SJSA1 (cell line): ENCODE results near the gene DAGLA. TPM values are rescaled to one million over a fixed set of nuclear protein-coding genes. Genes with fewer than 3 reads are reported as not detected.

Source experiments
- DNase-seq, 2 experiments: peaks; one replicate each; pipeline ENCODE4 v3.0.0-alpha.2; 2015 to 2020; ENCODE audit warnings: low spot score in 2 of 2, low read depth in 1 of 2
- H3K27ac ChIP-seq: fragments of 250-450 bp; sonication (Bioruptor Pico); 2 replicates; pipeline ENCODE4 v1.5.1; 2020; ENCODE audit warnings: mild to moderate bottlenecking, moderate library complexity
- H3K27me3 ChIP-seq: fragments of 250-450 bp; sonication (Bioruptor Pico); replicated peaks from 2 replicates; pipeline ENCODE4 v1.5.1; 2020; ENCODE audit warnings: mild to moderate bottlenecking, moderate library complexity
- H3K36me3 ChIP-seq: fragments of 250-450 bp; sonication (Bioruptor Pico); 2 replicates; pipeline ENCODE4 v1.5.1; 2020; ENCODE audit warnings: mild to moderate bottlenecking
- H3K4me1 ChIP-seq: fragments of 250-450 bp; sonication (Bioruptor Pico); replicated peaks from 2 replicates; pipeline ENCODE4 v1.6.1; 2021; ENCODE audit warnings: mild to moderate bottlenecking
- H3K4me3 ChIP-seq: fragments of 250-450 bp; sonication (Bioruptor Pico); 2 replicates; pipeline ENCODE4 v1.5.1; 2020; ENCODE audit warnings: mild to moderate bottlenecking
- H3K9me3 ChIP-seq: fragments of 250-450 bp; sonication (Bioruptor Pico); replicated peaks from 2 replicates; pipeline ENCODE4 v1.5.1; 2020; ENCODE audit warnings: mild to moderate bottlenecking
- total RNA-seq: library from RNA; depleted of rRNA; stranded (reverse); fragments of >200 nt; shearing (Covaris generic); gene quantifications from 2 replicates; pipeline ENCODE4 v1.2.3, GENCODE V29; 2014

DAGLA gene
- total RNA-seq, 1 experiment from 2014 or later: 2.6 TPM

DNA sequence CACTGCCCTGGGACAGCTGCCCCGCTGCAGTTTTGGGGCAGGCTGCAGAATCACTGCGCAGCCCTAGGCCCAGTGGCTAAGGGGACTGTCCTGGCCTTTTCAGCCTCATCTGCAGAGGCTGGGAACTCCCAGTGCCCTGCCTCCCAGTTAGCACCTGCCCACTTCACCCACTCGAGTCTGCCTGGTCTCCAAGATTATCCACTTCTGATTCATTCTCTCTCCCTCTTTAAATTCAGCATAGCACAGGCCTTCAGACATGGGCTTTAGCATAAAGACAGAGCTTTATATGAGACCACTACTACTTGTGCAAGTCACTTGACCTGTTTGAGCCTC, 8.9 kb downstream of the DAGLA start:
- Histone ChIP-seq H3K4me3 (no peak overlapping the region), H3K36me3 (no peaks in the 10 kb centered on the region), H3K27ac (no peak overlapping the region), H3K27me3 (0 out of 2 replicates have a peak, but pooled peaks cover 9% of the 10 kb centered on the region), H3K9me3 (no peaks in the 10 kb centered on the region), H3K4me1 (peaks cover 8% of the 10 kb centered on the region)
- DNase-seq: no peak

DNA sequence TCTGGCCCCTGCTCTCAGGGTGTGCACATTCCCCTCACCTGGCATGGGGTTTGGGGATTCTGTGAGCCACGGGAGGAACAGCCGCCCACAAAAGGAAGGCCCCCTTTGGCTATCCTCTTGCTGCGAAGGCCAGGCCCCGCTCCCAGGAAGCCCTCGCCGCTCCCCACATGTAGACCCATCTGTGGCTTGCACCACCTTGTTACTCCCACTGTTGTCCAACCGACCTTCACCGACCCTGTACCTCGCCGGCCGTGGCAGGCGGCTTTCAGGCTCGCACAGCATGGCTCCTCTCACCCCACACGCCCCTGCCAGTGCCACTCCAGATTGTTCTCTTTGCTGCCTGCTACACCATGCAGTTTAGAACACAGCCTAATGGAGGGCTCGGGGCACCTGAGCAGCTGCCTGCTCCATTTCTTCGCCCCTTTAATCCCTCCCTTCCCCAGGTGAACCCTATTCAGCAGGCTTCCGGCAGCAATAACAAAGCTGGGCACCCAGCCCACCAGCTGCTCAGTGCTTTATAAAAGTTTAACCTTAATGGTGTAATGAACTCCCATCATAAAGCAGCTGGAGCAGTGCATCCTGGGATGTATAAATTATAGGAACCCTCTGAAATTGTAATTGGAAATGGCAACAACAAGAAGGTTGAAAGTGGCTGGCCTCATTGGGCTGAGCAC, 10.7 kb downstream of the DAGLA start:
- H3K4me1 ChIP-seq: peaks cover 9% of the 10 kb centered on the region
- no peaks in the 10 kb centered on the region for H3K27me3 ChIP-seq
- no peaks in the 10 kb centered on the region for H3K36me3 ChIP-seq
- no peaks in the 10 kb centered on the region for H3K9me3 ChIP-seq
- no peak for DNase-seq
- no peak overlapping the region for H3K27ac ChIP-seq
- H3K4me3 ChIP-seq: no peak overlapping the region

DNA sequence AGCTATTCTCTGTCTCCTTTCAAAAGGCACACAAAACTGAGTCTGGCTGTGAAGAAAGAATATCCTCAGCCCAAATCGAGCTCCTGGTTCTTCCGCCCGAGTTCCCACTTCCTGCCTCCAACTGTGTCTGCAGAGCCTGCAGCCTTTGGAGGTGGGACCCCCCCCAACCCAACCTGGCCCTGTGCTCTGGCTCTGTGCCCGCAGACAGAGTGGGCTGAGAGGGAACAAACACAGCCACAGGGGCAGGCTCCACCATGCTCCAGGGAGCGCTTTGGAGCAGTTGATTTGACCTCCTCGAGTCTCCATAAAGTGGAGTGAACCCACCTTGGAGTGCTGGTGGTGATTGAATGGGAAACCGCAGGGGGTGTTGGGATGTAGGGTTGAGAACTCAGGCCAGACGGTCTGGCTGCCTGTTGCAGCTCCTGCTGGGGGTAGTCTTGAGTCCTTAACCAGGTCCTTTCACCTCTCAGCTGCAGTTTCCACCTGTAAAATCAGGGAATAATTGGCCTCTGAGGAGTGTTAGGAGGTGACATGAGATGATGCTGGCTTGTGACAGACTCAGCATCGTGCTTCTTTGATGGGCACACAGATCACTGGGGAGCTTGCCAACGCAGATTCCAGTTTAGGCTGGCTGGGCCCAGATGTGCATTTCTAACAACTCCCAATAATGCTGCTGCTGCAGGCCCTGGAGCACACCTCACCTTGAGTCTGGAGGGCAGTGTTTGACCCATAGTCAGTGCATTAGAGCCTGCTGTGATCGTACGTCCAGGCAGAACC, 11.4 kb downstream of the DAGLA start:
- H3K36me3 ChIP-seq: no peaks in the 10 kb centered on the region
- no peaks in the 10 kb centered on the region for H3K9me3 ChIP-seq
- H3K4me1 ChIP-seq: peaks cover 16% of the 10 kb centered on the region
- no peak overlapping the region for H3K4me3 ChIP-seq
- DNase-seq: no peak
- no peaks in the 10 kb centered on the region for H3K27me3 ChIP-seq
- no peak overlapping the region for H3K27ac ChIP-seq

DNA sequence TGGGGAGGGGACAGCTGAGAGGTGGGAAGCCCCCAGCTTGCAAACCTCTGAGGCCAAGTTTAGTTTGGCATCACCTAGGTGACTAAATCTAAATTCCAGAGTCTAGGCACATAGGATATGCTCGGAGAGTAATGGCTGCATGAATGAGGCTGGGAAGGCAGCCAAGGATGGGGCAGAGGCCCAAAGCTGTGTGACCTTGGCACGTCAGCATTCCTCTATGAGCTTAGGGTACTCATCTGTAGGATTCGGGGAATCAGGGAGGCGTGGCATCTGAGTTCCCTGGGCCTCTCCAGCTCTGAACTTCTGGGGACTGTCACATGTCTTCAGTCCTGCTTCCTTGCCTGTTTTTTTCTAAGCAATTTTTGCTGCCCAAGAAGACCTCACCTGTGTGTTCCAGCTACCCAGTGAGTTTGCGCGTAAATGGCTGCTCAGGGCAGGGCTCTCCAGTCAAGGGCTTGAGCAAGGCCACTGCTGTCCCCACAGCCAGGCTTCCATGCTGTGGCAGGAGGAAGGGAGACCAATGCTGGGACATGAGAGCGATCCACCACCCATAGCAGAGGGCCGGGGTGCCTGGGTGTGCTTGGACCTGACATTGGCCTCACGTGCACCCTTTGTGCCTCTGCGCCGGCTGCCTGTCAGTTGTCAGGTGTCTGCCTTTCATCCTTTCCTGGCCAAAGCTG, 13.9 kb downstream of the DAGLA start:
- no peak overlapping the region for H3K4me3 ChIP-seq
- DNase-seq: no peak
- no peaks in the 10 kb centered on the region for H3K9me3 ChIP-seq
- H3K27me3 ChIP-seq: no peaks in the 10 kb centered on the region
- no peaks in the 10 kb centered on the region for H3K36me3 ChIP-seq
- H3K27ac ChIP-seq: no peak overlapping the region
- peaks cover 29% of the 10 kb centered on the region for H3K4me1 ChIP-seq

DNA sequence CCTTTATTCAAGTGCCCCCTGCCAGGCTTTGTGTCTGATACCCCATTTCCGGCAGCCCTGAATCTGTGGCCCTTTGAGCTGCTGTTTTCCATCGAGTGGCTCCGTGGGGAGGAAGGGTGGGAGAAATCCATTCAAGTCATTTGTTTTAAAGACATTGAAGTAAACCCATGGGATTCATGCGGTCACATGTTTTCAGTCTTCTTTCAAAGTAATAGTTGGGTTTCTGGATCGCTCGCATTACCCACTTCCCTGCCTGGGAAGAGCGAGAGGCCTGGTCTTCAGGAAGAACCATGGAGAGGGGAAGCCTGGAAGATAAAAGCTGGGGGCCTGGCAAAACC, 14.4 kb downstream of the DAGLA start:
- no peak overlapping the region for H3K4me3 ChIP-seq
- H3K27me3 ChIP-seq: no peaks in the 10 kb centered on the region
- H3K9me3 ChIP-seq: no peaks in the 10 kb centered on the region
- H3K27ac ChIP-seq: no peak overlapping the region
- DNase-seq: no peak
- H3K4me1 ChIP-seq: peaks cover 29% of the 10 kb centered on the region
- no peaks in the 10 kb centered on the region for H3K36me3 ChIP-seq

DNA sequence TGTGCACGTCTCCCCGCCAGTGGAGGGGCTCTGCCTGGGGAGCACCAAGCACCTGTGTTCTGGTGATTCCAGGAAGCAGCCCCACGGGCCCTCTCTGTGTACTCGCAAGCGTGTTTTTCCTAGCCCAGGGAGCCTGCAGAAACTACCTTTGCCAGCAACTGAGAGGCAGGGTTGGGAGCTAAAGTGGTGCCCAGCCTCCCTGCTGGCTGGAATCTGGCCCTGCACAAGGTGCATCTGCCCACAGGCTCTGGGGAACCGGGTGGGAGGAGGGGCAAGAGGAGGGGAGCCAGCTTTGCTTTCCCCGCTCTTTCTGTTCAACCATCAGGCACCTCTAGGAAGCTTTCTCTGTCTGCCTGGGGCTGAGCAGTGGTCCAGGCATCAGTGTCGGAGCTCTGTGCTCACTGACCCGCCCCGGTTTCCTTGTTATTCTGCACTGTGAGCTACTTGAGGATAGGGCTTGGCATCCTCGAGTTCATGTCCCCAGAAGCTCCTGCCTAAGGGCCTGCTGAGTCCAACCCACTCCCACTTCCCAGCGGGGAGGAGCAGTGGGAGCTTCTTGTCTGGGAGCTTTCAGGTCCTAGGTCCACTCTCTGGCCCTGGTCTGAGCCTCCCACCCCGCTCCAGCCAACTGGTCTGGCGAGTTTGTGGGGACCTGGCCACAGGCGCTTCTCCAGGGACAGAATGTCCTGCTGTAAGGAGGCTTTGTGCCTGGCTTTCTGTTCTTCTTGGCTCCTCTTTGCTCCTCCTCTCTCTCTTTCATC, 14.9 kb downstream of the DAGLA start:
- Histone ChIP-seq H3K36me3 (no peaks in the 10 kb centered on the region), H3K4me3 (no peak overlapping the region), H3K9me3 (no peaks in the 10 kb centered on the region), H3K27ac (peak overlapping the region; percentile 36; the same call in 1 of the 2 replicates), H3K4me1 (peaks cover 33% of the 10 kb centered on the region), H3K27me3 (no peaks in the 10 kb centered on the region)
- no peak for DNase-seq

DNA sequence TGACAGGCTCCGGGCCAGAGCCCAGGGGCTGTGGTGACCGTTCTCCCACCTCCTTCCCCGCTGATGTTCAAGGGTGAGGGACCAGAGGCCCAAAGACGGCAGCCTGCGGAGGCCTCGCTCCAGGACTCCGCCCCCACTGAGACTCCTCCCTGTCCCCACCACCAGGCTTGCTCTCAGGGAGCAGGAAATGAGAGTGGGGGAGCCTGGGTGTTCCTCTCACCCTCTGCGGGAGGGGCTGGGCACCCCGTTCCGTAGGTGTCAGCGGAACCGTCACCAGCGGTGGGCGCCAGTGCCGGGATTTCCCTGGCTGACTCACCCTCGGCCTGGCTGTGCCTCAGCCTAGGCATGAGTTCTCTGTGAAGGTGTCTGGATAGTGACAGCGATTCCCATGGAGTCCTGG, 15.7 kb downstream of the DAGLA start:
- Histone ChIP-seq H3K27ac (peak overlapping the region; percentile 36), H3K9me3 (no peaks in the 10 kb centered on the region), H3K36me3 (no peaks in the 10 kb centered on the region), H3K27me3 (no peaks in the 10 kb centered on the region), H3K4me1 (peaks cover 38% of the 10 kb centered on the region), H3K4me3 (no peak overlapping the region)
- peak; percentile 92 to 96 for DNase-seq

DNA sequence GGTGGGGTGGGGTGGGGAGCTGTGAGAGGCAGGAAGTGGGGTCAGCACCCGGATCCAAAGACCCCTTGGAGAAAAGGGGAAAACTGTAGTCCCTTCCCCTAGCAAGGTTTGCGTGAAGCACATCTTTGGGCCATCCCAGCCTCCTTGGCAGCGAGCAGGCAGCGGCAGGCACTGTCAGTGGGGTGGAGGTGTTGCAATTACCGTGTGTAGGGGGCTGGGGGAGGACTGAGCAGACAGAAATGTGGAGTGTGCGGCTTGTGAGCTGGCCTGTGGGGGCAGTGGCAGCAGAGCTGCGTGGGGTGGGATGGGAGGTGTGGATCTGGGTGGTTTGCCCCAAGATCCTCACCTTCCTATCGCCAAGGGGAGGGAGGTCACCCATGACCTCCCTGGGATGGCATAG, 16.4 kb downstream of the DAGLA start:
- H3K36me3 ChIP-seq: no peaks in the 10 kb centered on the region
- no peak overlapping the region for H3K4me3 ChIP-seq

DNA sequence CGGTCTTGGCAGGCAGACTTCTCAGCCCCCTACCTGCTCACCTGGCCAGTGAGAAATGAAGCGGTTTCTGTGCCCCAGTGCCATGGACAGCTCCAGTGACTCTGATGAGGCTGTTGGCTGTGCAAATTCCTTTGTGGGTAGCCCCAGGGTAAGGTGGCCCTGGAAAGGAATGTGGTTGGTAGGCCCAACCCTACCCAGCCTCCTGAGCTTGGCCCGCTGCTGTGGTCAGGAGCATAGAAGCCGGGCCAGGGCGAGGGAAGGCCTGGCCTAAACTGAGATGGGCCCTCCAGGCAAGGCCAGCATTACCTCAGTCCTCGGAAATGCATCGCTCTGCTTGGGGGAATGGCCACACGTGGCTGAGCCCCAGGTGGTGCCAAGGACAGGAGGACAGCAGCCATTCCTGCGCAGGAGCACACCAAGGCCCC, 16.9 kb downstream of the DAGLA start:
- H3K27me3 ChIP-seq: no peaks in the 10 kb centered on the region
- H3K4me3 ChIP-seq: no peak overlapping the region
- H3K36me3 ChIP-seq: no peaks in the 10 kb centered on the region
- H3K4me1 ChIP-seq: peaks cover 38% of the 10 kb centered on the region
- H3K9me3 ChIP-seq: no peaks in the 10 kb centered on the region
- no peak for DNase-seq
- no peak overlapping the region for H3K27ac ChIP-seq

More for the DNA sequence above, 16.4 kb downstream of the DAGLA start:
- Histone ChIP-seq H3K27ac (no peak overlapping the region; the same call in 1 of the 2 replicates), H3K9me3 (no peaks in the 10 kb centered on the region), H3K27me3 (no peaks in the 10 kb centered on the region), H3K4me1 (peaks cover 38% of the 10 kb centered on the region)
- DNase-seq: no peak

DNA sequence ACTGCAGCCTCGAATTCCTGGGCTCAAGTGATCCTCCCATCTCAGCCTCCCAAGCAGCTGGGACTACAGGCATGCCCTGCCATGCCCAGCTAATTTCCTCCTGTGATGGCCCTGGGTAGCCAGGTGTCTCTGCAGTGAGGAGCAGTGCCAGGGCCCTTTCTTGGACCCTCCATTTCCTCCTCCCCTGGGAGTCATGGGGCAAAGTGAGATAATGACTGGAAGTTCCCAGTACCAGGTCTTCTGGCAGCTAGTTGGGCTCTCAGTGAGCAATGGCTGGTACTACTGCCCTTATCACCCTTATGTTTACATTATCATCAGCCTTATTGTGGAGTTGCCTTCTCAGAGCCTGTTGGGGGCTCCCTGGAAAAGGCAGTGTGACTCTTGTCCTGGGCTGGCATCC, 17.6 kb downstream of the DAGLA start:
- no peak for DNase-seq
- Histone ChIP-seq H3K36me3 (no peaks in the 10 kb centered on the region), H3K27me3 (no peaks in the 10 kb centered on the region), H3K4me1 (peaks cover 38% of the 10 kb centered on the region), H3K27ac (no peak overlapping the region), H3K4me3 (no peak overlapping the region), H3K9me3 (no peaks in the 10 kb centered on the region)

DNA sequence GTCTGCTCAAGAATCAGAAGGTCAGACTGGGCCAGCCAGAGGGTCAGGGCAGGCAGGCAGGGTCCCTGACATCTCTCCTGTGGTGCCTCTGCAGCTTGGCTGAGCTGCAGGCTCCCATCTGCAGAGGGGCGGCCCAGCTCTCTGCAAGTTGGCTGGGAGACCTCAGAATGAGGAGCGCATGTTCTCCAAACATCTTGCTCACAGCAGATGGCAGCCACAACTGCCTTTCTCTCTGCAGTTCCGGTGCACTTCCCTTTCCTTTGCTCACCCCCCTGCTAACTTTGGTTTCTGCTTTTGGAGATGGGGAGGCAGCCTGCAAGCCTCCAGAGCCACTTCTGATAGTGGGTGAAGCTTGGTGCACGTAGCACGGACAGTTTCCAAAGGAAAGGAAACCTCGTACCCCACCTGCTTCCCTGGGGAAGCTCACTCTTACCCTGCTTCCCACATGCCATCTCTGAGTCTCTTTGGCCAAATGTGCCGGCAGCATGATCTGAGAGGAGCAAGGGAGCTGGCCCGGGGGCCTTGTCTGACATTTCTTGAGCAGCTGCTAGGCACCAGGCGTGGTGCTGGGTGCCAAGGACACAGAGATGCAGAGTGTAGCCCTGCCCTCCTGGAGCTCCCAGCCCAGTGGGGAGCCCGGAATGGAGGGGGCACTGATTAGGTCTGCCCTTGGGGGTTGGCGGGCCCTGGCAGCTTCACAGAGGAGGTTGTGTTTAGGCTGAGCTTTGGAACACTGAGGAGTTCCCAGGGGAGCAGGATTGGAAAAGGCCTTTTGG, 18.2 kb downstream of the DAGLA start:
- no peak overlapping the region for H3K27ac ChIP-seq
- H3K4me3 ChIP-seq: no peak overlapping the region
- H3K27me3 ChIP-seq: no peaks in the 10 kb centered on the region
- H3K4me1 ChIP-seq: peaks cover 38% of the 10 kb centered on the region
- no peaks in the 10 kb centered on the region for H3K9me3 ChIP-seq
- DNase-seq: no peak
- no peaks in the 10 kb centered on the region for H3K36me3 ChIP-seq

DNA sequence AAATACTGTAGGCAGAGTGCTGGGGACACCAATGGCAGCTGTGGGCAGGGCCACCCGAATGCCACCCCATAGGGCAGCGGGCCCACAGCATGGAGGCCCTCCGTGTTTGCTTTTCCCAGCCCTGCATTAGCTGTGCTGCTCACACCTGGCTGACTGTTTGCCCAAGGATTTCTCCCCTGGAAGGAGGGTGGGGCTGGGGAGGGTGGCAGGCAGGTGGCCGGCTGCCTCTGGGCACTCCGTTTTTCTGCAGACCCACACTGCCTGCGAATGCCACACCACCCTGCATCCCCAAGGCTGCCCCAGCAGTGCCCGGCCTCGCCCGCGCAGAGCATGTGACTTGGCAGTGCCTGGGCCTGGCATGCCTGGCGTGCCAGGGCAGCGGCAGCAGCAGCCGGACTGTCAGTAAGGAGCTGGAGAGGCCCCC, 19.6 kb downstream of the DAGLA start:
- H3K27ac ChIP-seq: no peak overlapping the region
- H3K4me1 ChIP-seq: peaks cover 38% of the 10 kb centered on the region
- no peaks in the 10 kb centered on the region for H3K36me3 ChIP-seq
- H3K27me3 ChIP-seq: no peaks in the 10 kb centered on the region
- no peak for DNase-seq
- no peaks in the 10 kb centered on the region for H3K9me3 ChIP-seq
- no peak overlapping the region for H3K4me3 ChIP-seq

DNA sequence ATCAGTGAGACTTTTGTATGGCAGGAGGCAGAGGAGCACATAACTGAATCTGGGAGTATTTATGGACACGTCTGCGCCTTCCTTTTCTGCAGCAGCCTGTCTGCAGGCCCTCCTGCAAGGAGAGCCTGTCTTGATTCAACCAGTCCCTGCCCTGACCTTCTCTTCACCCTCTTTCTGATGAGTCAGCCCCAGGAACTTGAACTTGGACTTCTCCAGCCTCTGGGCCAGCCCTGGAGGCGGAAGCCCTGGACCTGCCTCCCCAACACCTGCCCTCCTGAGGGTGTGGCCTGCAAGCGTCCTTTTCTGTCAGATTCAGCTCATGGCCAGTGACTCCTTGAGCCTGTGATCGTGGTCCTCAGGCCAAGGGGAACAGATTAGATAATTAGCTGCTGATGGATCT, 20.0 kb downstream of the DAGLA start:
- peaks cover 35% of the 10 kb centered on the region for H3K4me1 ChIP-seq
- H3K27ac ChIP-seq: no peak overlapping the region
- no peak for DNase-seq

More for the DNA sequence above, 20.0 kb downstream of the DAGLA start:
- H3K9me3 ChIP-seq: no peaks in the 10 kb centered on the region
- no peaks in the 10 kb centered on the region for H3K36me3 ChIP-seq
- H3K27me3 ChIP-seq: no peaks in the 10 kb centered on the region
- H3K4me3 ChIP-seq: no peak overlapping the region
